GM11168 (cell line): ENCODE results near the gene LRRC74A.

ENCODE experiments used
- in situ Hi-C: fragments of 300-500 bp; cut with MboI; formaldehyde crosslinking; loops from one replicate; pipeline ENCODE4 v1.12.0; 2022; ENCODE audit warnings: low sequenced_read_pairs; ENCODE audit not compliant: unreplicated experiment

The LRRC74A gene

GRCh38 chr14:76916040-76916715, 90.0 kb downstream of the LRRC74A start:
- in situ Hi-C loops = loop anchor here (5.0 to 10.0 kb wide), 2 partner anchors 34 to 129 kb away; no protein-coding TSS in a partner anchor

DNA sequence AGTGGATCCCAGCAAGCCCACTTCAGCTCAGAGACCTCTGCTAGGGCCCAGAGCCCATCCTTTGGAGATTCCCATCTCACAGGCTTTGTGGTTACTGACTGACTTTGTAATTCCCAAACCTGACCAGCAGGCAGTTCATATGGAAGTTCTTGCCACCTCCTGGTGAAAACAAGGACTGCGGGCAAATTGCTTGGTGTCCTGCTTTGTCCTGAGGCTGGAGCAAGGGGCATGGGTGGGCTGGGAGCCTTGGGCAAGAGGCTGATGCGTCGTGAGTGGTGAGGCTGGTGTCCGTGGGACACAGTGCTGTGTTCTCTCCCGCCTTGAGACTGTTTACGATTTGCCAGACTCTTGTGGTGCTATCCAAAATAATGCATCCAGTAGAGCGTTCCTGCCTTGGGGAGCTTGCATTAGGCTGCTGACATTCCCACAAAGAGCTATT, 91.0 kb downstream of the LRRC74A start:
- in situ Hi-C loops = loop anchor here (5.0 to 10.0 kb wide), 2 partner anchors 35 to 128 kb away; no protein-coding TSS in a partner anchor

DNA sequence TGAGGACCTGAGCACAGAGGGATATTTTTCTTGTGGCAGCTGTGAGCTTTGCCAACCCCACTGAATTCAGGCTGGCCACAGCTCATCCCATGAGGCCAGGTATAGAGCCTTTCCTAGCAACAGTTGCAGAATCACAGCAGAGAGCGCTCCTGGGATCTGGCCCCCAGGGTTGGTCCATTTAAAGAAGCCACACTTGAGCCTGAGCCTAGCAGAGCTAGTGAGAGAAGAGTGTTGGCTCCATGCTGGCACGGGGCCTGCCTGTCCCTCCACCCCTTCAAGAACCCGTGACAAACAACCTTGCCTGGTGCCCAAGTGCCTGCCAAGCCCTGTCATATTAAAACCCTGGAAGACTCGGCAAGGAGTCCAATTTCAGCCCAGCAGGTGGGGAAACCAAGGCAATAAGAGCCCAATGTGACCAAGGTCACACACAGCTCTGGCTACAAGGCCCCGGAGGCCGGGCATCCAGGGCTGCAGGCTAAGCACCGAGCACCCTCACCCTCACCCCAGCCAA, 91.6 kb downstream of the LRRC74A start:
- in situ Hi-C loops = loop anchor here (5.0 to 10.0 kb wide), 2 partner anchors 35 to 127 kb away; no protein-coding TSS in a partner anchor

DNA sequence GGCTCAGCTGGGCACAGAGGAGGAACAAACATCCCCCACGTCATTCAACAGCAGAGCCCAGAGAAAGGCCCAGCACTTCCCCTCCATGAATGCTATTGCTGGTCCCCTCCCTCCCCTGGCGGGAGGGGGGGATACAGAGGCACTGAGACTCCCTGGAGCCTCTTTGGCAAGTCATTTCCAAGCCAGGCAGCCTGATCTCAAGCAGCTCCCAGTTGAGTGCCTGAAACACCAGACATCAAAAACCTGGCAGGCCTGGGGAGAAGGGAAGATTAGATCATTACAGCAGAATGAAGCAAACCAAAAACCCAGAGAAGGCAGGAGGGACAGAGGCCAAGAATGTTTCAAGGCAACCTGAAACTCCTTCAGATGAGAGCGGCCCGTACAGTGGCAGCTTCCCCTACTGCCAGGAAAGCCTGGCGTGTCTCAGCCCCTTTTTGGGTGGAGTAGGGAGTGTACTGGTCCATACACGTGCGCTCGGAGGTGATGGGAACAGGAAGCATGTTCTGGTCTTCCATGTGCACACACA, 92.1 kb downstream of the LRRC74A start:
- in situ Hi-C loops = loop anchor here (5.0 to 10.0 kb wide), 2 partner anchors 36 to 126 kb away; no protein-coding TSS in a partner anchor

- in situ Hi-C loops = loop anchor here (5.0 to 10.0 kb wide), 2 partner anchors 37 to 126 kb away; no protein-coding TSS in a partner anchor
Observed at GRCh38 chr14:76918782-76919394, 92.7 kb downstream of the LRRC74A start.
